IPS-18a (cell line): Measurements from ENCODE around the gene AASDHPPT.

ENCODE experiments used
- H3K27ac ChIP-seq: one replicate; pipeline ENCODE4 v1.5.1; 2013; ENCODE audit warnings: low read length
- H3K27me3 ChIP-seq: one replicate; pipeline ENCODE4 v1.6.1; 2013; ENCODE audit warnings: mild to moderate bottlenecking, low read length; ENCODE audit not compliant: control insufficient read depth, insufficient read depth
- H3K36me3 ChIP-seq: one replicate; pipeline ENCODE4 v1.6.1; 2013; ENCODE audit warnings: low read depth, low read length; ENCODE audit not compliant: control insufficient read depth
- H3K4me1 ChIP-seq: one replicate; pipeline ENCODE4 v1.6.1; 2013; ENCODE audit warnings: low read depth, low read length; ENCODE audit not compliant: control insufficient read depth
- H3K4me3 ChIP-seq: one replicate; pipeline ENCODE4 v1.5.1; 2013; ENCODE audit warnings: low read length
- H3K9ac ChIP-seq: one replicate; pipeline ENCODE4 v1.6.1; 2013; ENCODE audit warnings: mild to moderate bottlenecking, low read length, moderate library complexity
- H3K9me3 ChIP-seq: one replicate; pipeline ENCODE4 v1.6.1; 2013; ENCODE audit warnings: low read depth, low read length; ENCODE audit not compliant: control insufficient read depth

The AASDHPPT gene

DNA sequence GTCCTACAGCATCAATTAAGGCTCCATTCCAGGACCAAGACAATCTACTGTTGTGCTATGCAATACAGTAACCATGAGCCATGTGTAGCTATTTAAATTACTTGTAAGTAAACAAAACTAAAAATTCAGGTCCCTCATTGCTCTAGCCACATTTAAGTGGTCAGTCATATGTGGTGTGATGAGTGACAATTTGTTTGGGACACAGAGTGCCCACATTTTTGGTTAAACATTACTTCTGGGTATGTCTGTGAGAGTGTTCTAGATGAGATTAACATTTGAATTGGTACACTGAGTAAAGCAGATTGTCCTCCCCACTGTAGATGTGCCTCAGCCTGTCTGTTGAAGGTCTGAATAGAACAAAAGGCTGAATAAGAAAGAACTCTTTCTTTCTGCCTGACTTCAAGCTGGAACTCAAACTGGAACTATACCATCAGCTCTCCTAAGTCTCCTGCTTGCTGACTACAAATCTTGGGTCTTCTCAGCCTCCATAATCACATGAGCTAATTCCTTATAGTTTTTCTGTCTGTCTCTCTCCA is 16.1 kb upstream of the AASDHPPT start:
- Histone ChIP-seq H3K27me3 (no peaks in the 10 kb centered on the region), H3K4me1 (peaks cover 4% of the 10 kb centered on the region), H3K27ac (no peak overlapping the region), H3K9ac (no peak overlapping the region), H3K36me3 (no peaks in the 10 kb centered on the region), H3K9me3 (no peaks in the 10 kb centered on the region), H3K4me3 (no peak overlapping the region)

DNA sequence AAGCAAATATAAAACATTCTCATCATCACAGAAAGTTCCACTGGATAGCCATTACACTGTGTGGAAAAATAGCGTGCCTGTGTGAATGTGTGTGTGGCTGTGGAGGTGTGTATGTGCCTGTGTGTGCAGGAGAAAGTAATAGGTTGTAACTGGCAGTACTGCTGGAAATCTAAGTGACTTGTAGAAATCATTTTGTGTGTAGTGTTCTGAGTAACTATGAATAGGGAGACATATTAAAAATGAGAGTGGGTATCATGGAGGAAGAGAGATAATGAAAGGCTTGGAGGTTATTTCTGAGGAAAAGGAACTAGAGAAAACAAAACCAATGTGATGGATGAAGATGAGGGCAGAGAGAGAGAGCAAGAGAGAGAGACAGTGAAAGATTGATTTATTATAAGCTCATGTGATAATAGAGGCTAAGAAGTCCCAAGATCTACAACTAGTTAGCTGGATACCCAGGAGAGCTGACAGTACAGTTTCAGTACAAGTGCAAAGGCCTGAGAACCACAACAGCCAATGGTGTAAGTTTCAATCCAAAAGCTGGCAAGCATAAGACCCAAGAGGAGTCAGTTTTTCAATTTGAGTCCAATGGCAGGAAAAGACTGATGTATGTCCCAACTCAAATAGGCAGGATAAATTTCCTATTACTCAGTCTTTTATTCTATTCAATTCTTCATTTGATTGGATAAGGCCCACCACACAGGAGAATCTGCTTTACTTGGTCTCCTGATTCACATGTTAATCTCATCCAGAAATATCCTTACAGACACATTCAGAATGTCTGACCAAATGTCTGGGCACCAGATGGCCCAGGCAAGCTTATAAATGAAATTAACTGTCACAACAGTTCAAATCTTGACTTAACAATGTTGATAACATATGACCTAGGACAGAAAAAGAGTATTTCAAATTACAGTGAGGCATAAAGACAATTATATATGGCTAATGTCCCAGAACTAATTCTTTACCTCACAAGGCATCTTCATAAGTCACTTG is 15.2 kb upstream of the AASDHPPT start:
- Histone ChIP-seq H3K36me3 (no peaks in the 10 kb centered on the region), H3K27me3 (no peaks in the 10 kb centered on the region), H3K9ac (no peak overlapping the region), H3K9me3 (no peaks in the 10 kb centered on the region), H3K27ac (no peak overlapping the region), H3K4me3 (no peak overlapping the region), H3K4me1 (peaks cover 4% of the 10 kb centered on the region)

DNA sequence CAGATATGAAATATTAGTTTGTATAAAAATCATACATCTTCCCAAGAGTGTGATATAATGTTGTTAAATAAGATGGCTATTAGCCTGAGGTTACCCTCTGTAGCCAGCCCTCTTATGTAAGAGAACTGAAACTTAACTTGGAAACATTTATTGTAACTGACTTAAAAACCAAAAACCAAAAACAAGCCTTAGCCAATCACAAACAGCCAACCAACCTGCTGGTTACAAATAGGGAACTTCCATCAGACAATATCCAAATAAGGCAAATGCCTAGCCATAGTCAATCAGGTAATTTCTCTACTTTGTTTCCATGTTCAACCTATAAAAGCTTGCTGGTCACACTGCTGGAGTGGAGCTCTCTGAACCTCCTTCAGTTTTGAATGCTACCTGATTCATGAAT is 14.5 kb upstream of the AASDHPPT start:
- Histone ChIP-seq H3K27me3 (no peaks in the 10 kb centered on the region), H3K9ac (no peak overlapping the region), H3K36me3 (no peaks in the 10 kb centered on the region), H3K4me3 (no peak overlapping the region), H3K4me1 (peaks cover 4% of the 10 kb centered on the region), H3K9me3 (no peaks in the 10 kb centered on the region), H3K27ac (no peak overlapping the region)

DNA sequence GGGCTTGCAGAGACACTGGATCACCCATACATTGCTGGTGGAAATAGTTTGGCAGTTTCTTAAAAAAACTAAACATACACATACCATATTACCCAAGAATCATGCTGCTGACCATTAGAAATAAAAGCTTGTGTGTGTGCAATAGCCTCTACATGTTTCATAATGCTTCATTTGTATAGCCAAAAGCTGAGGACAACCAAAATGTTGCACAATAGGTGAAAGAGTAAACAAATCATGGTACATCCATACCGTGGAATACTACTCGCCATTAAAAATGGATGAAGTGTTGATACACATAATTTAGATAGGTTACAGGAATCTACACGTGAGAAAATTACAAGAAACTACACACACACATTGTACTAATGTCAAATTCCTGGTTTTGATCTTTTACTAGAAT is 6.9 kb upstream of the AASDHPPT start:
- Histone ChIP-seq H3K27ac (no peak overlapping the region), H3K9ac (no peak overlapping the region), H3K9me3 (no peaks in the 10 kb centered on the region), H3K4me1 (peaks cover under 1% of the 10 kb centered on the region), H3K36me3 (no peaks in the 10 kb centered on the region), H3K4me3 (no peak overlapping the region), H3K27me3 (no peaks in the 10 kb centered on the region)

DNA sequence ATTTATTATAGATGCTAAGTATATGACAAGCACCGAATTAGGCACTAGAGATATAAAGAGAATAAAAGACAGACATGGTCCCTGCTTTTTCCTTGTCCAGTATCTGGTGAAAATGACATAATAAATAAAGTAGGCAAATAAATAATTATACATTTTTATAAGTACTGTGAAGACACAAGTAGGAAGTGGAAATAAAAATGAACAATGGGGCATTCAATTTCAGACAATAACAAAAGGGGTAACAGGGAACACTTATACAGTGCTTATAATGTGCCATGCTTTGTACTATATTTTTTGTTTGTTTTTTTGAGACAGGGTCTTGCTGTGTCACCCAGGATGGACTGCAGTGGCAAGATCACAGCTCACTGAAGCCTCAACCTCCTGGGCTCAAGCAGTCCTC is 4.7 kb upstream of the AASDHPPT start:
- no peaks in the 10 kb centered on the region for H3K27me3 ChIP-seq
- no peak overlapping the region for H3K4me3 ChIP-seq
- H3K9ac ChIP-seq = no peak overlapping the region
- H3K36me3 ChIP-seq = no peaks in the 10 kb centered on the region
- H3K27ac ChIP-seq = no peak overlapping the region
- H3K4me1 ChIP-seq = peaks cover 8% of the 10 kb centered on the region
- H3K9me3 ChIP-seq = no peaks in the 10 kb centered on the region

DNA sequence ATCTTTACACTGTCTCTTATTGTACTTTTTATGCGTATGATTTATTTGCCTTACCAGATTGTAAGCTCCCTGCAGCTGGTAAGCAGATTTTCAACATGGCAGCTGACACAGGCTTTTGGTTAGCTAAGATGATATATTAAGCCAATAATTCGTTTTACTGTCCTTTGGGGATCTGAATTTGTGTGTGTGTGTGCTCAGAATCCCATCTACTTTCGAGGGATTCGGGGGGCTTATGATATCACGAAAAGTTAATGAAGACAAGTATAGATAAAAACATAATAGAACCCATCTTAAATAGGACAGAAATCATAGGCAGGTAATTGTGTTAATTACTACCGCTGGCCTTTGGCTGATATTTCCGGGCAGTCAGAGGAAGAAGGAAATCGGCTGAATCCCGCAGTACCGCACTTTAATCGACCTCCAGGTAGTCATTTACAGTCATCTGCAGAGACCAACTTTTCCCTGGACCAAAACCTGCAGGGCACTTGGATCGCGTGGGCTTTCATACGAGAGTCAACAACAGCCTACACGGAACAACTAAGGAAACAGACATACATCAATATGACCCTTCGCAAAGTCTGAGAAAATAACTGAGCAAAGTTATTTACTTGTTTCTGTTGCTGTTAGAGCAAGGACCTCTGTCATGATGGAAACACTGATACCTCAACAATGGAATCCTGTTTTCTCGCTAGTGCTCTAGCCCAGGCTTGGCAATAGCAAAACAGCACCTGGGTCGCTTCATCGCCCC is 1.1 kb upstream of the AASDHPPT start:
- Histone ChIP-seq H3K27ac (peak overlapping the region; percentile 93), H3K9ac (peak overlapping the region; percentile 76)

DNA sequence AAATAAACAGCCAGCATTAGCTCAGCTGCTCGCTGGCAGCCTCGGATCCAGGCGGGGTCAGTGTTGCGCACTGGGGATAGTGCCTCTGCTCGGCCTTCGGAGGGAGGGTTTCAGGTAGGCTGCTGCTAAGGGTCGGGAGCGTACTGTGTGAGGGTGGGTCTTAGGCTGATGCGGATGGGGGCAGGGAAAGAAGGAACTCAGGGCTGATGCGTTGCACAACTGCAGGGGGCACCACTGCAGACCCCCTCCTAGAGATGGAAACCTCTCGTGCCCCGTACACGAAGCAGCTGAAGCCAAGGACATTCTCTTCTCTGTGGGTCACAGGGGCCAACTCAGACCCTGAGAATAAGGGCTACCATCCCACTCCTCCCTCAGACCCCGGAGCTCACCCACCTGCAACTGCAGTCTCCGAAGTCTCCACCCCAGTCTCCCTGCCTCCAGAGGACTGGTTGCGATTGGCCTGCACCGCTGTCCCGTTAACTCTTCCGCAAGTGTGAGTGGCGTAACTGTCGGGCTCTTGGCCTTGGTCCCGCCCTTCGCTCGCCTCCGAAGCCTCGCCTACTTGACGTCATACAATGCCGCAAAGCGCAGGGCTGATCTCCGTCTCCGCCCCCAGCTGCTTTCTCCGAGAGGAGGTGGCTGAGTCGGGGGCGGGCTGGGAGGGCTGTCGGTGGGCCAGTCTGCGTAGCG is 398 bp upstream of the AASDHPPT start, which contains the start of gene KBTBD3:
Gene KBTBD3, minus strand, starts transcription at position 429 of the 690 bp plus-strand sequence. CDS start 18,250 bp downstream, outside the sequence.
- Histone ChIP-seq H3K9ac (peak within 1 kb of the TSS; percentile 98), H3K4me1 (peaks cover 14% of the 10 kb centered on the region), H3K9me3 (no peaks in the 10 kb centered on the region), H3K27ac (peak within 1 kb of the TSS; percentile 93), H3K36me3 (peaks cover 25% of the 10 kb centered on the region), H3K27me3 (no peaks in the 10 kb centered on the region), H3K4me3 (peak within 1 kb of the TSS; percentile 90)

More for the DNA sequence above, 1.1 kb upstream of the AASDHPPT start:
- no peaks in the 10 kb centered on the region for H3K27me3 ChIP-seq
- H3K36me3 ChIP-seq = peaks cover 22% of the 10 kb centered on the region
- H3K9me3 ChIP-seq = no peaks in the 10 kb centered on the region
- H3K4me3 ChIP-seq = peak overlapping the region; percentile 90
- peaks cover 13% of the 10 kb centered on the region for H3K4me1 ChIP-seq

DNA sequence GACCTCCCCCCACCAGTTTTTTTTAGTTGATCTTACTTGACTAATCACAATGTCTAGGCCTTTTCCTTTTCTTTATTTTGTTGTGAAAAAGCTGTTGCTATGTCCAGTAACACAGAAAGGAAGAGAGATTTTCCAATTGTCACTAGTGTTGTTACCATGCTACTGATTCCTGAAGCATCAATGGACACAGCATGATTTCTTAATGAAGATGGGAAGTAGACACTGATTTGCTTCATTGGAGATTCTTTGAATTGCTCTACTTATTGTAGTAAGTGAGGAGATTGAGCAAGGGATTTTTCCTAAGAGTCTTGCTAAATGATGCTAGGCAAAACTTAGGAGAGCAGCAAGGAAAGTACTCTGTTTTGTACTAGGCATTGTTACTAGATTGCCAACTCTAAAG is 4.6 kb downstream of the AASDHPPT start:
- no peak overlapping the region for H3K27ac ChIP-seq
- no peaks in the 10 kb centered on the region for H3K27me3 ChIP-seq
- H3K4me1 ChIP-seq = peaks cover 8% of the 10 kb centered on the region
- no peak overlapping the region for H3K9ac ChIP-seq
- no peaks in the 10 kb centered on the region for H3K9me3 ChIP-seq
- H3K4me3 ChIP-seq = no peak overlapping the region
- H3K36me3 ChIP-seq = peaks cover 58% of the 10 kb centered on the region

DNA sequence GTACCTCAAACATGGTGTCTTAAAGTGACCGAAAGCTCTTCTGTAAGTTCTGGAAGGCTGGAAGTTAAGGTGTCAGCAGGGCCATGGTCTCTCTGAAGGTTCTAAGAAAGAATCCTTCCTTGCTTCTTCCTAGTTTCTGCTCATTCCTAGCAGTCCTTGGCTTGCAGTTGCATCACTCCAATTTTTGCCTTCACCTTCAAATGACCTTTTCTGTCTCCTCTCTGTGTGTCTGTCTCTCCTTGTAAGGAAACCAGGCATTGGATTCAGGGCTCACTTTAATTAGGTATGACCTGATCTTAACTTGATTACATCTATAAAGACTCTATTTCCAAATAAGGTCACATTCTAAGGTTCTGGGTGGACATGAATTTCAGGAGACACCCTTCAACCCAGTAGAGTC is 8.7 kb downstream of the AASDHPPT start:
- Histone ChIP-seq H3K4me1 (peaks cover 3% of the 10 kb centered on the region), H3K36me3 (peaks cover 61% of the 10 kb centered on the region), H3K27me3 (no peaks in the 10 kb centered on the region), H3K9ac (no peak overlapping the region), H3K27ac (no peak overlapping the region), H3K9me3 (no peaks in the 10 kb centered on the region), H3K4me3 (no peak overlapping the region)

DNA sequence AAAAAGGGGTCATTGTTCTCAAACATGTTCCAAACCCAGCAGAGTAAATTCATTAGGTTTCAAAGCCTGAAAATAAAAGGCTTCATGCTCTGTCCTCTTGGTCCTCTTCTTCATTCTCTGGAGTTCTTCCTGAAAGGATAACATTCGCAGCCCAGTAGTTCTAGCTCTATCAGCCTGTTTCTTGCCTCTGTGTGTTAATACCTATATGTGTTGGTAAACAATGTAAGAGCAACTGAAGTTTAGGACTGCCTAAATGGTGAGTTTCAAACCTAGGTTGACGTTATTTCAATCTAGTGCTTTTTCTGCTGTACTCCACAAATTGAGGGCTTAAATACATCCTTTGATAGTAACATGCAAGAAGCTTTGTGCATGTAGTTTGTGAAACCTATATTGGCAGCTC is 9.4 kb downstream of the AASDHPPT start:
- Histone ChIP-seq H3K9ac (no peak overlapping the region), H3K27ac (no peak overlapping the region), H3K36me3 (peaks cover 64% of the 10 kb centered on the region), H3K4me1 (peaks cover 3% of the 10 kb centered on the region), H3K4me3 (no peak overlapping the region), H3K9me3 (no peaks in the 10 kb centered on the region), H3K27me3 (no peaks in the 10 kb centered on the region)
